Subcutaneous adipose tissue (tissue), 4 donors: Measurements from ENCODE around the gene ANKRD13C. TPM values are rescaled to one million over a fixed set of nuclear protein-coding genes. Genes with fewer than 3 reads are reported as not detected.

Experiments
- CTCF ChIP-seq: fragments of 450-650 bp; IDR thresholded peaks from one replicate; pipeline ENCODE4 v1.5.1; 2016; ENCODE audit warnings: low read depth, mild to moderate bottlenecking, control low read depth, antibody characterized with exemption, moderate library complexity
- total RNA-seq, 4 donors: library from RNA; depleted of rRNA; stranded (reverse); fragments of >200 nt; gene quantifications; one replicate each; pipeline ENCODE4 v1.1.0, GENCODE V29; 2016

The ANKRD13C gene
- total RNA-seq, 4 donors from 2014 or later, result 19.4 to 26.4 (median 24.4) TPM

DNA sequence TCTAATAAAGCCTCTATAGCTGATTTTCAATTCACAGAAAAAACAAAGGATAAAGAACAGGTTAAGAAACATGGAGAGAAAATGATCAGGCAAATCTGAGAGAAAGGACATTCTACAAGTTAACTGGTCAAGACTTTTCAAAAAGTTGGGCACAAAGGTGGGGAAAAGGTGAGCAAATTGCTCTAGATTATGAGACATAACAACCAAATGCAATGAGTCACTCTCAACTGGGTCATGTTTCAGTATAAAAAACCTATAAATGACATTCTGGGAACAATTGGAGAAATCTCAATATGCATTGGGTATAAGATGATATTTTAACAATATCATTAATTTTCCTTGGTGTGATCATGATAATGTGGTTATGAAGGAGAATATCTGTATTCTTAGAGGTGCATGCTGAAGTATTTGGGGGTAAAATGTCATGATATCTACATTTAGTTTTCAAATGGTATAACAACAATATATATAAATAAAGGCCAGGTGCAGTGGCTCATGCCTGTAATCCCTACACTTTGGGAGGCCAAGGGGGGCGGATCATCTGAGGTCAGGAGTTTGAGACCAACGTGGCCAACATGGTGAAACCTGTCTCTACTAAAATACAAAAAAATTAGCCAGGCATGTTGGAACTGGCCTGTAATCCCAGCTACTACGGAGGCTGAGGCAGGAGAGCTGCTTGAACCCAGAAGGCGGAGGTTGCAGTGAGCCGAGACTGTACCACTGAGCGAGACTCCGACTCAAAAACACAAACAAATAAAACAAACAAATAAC lies 27.0 kb downstream of the ANKRD13C start:
- TF ChIP-seq CTCF, result no peak

DNA sequence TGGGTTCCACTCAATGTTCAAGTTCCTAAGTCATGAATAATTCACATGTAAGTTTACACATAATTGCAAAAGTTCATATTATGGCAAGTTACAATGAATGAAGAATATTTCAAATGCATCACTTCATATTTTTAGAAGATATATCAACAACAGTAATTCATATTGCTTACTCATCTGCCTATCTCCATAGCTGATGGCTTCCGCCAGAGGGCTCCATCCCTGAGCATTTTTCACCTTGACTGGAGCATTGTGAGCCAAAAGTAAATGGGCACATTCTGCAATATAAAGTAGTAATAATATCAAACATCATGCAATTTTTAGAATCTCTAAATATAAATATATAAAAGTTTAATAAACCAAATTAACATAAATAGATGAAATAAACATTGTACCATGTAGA lies 29.8 kb downstream of the ANKRD13C start:
- TF ChIP-seq CTCF, result no peak

DNA sequence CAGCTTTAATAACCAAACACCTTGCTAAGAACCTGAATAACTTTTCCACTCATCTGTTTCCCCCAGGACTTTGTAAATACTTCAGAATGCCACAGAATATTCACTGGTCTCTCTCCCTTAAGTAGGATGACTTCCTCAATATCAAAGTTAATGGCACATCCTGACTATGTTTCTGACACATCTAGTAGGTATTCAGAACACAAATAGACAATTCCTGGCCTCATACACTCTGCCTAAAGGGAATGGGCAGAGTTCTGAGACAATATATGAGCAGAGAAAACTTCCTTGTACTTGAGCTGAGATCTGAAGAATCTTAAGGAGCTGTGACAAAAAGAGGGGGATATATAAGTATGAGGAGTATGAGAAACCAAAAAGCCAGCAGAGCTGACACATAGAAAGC lies 34.8 kb downstream of the ANKRD13C start:
- TF ChIP-seq CTCF, result no peak

DNA sequence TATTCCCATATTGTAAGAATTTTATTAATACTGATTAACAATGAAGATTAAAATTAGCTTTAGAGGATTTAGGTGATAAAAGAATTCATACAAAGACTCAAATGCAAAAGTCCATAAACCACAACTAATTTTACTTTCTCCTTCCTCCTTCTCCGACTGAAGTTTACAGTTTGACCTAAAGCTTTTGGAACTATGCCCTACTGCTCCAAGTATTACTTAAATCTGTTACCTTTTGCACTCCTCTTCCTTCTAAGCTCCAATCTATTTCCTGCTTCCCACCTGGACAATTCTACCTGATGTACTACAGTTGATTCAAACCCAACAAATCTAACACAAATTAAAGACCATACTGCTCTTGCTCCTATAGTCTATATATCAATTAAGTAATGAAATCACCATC lies 36.3 kb downstream of the ANKRD13C start:
- TF ChIP-seq CTCF, result no peak

DNA sequence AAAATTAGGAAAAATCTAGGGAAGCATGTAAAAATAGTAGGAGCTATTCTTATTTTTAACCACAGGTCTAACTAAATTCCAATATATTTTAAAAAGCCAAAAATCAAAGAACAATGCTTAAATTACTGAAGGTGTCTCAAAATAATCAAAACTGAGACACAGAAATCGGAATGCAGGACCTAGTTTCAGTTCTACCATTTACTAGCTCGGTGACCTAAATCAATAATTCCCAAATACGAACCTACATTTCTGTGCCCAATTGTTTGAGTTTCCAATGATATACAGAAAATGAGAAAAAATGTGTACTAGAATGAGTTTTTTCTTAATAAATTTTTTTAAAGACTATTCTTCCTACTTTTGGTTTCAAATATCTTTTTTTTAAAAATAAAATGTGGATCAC lies 37.4 kb downstream of the ANKRD13C start:
- TF ChIP-seq CTCF, result no peak

DNA sequence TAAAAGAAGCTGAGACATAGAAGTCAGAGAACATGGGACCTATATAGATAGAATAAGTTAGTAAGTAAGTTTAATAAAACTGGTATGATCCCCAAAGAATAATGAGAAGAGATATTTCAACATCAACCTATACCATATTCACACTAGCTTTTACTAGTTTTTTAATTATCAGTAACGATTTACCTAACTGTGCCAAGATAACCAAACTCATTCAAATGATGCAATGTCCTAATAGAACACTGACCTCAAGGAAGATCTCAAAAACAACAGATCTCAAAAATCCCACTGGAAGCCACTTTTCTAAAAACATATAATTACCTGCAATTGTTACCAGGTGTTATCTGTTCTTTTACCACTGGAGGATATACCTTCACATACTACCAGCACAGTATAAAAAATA lies 38.7 kb downstream of the ANKRD13C start:
- no peak for TF ChIP-seq CTCF

DNA sequence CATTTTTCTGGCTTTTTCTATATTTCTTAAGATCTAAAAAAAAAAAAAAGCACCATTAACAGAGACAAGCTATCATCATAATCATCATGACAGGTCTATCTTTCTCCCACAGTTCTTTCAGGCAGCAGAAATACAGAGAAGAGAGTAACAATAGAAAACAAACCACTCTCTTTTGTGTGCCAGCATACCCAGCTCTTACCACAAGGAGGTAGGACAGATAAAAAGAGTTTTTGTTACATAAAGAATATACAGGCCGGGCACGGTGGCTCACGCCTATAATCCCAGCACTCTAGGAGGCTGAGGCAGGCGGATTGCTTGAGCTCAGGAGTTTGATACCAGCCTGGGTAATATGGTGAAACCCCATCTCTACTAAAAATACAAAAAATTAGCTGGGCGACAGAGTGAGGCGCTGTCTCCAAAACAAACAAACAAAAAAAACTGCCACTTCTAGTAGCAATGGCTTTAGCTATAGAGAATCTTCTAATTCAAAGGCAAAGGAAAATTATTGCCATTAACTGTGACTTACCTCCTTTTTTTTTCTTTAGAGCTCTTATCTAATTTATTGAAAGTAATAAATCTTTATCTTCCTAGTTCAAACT lies 39.7 kb downstream of the ANKRD13C start:
- no peak for TF ChIP-seq CTCF
